Tibial nerve (tissue), 4 donors: ENCODE measurements around the gene TSEN54. TPM values are rescaled to one million over a fixed set of nuclear protein-coding genes. Genes with fewer than 3 reads are reported as not detected.
A peak's percentile ranks its signal among the peaks of the same experiment; 100 is the strongest.

Source experiments
- DNase-seq, 2 donors: peaks; one replicate each; pipeline ENCODE4 v3.0.0-alpha.2; 2019; ENCODE audit warnings: low spot score in 2 of 2
- H3K27ac ChIP-seq, 4 donors: fragments of 200-600 bp; sonication (generic) in 3 of 4; one replicate each; pipeline ENCODE4 v1.5.1; 2017 to 2019; ENCODE audit warnings: mild to moderate bottlenecking in 1 of 4
- H3K27me3 ChIP-seq, 2 donors: fragments of 200-600 bp; sonication (generic) in 1 of 2; one replicate each; pipeline versions ENCODE4 v1.5.1 to v1.6.0; 2017 to 2019
- H3K36me3 ChIP-seq, 3 donors: fragments of 200-600 bp; sonication (generic); one replicate each; pipeline ENCODE4 v1.5.1; 2018 to 2019
- H3K4me1 ChIP-seq, 4 donors: fragments of 200-600 bp; sonication (generic) in 3 of 4; one replicate each; pipeline ENCODE4 v1.5.1; 2017 to 2019
- H3K4me3 ChIP-seq, 4 donors: fragments of 200-600 bp; sonication (generic) in 3 of 4; one replicate each; pipeline ENCODE4 v1.5.1; 2017 to 2019; ENCODE audit warnings: mild to moderate bottlenecking in 1 of 4, moderate library complexity in 1 of 4
- H3K9me3 ChIP-seq, 4 donors: fragments of 200-600 bp; sonication (generic) in 3 of 4; one replicate each; pipeline ENCODE4 v1.5.1; 2017 to 2019
- EP300 ChIP-seq, 2 donors: sonication (generic); formaldehyde crosslinking; IDR thresholded peaks; one replicate each; pipeline ENCODE4 v1.6.1; 2017; ENCODE audit warnings: antibody characterized with exemption in 2 of 2, mild to moderate bottlenecking in 1 of 2
- POLR2A ChIP-seq, 2 donors: fragments of 450-650 bp; IDR thresholded peaks; one replicate each; pipeline ENCODE4 v1.6.1; 2017; ENCODE audit warnings: antibody characterized with exemption in 2 of 2, mild to moderate bottlenecking in 2 of 2, moderate library complexity in 2 of 2
- WGBS, 2 donors: methylation state at CpG; one replicate each; pipeline ENCODE4 v1.1.5; 2018; 5-methylcytosine and 5-hydroxymethylcytosine counted together
- total RNA-seq, 4 donors: library from RNA; depleted of rRNA; stranded (reverse); fragments of >200 nt; gene quantifications; one replicate each; pipeline ENCODE4 v1.1.0, GENCODE V29; 2016
- TF ChIP-seq, protein P1 (sequence below), 5 experiments: fragments of 200-600 bp in 3 of 5; fragments of 450-650 bp in 2 of 5; sonication (generic) in 3 of 5; IDR thresholded peaks; one replicate each; pipeline ENCODE4 v1.5.1; 2016 to 2019; ENCODE audit warnings: antibody characterized with exemption in 5 of 5, mild to moderate bottlenecking in 3 of 5, moderate library complexity in 2 of 5

TSEN54 gene
- total RNA-seq, 4 donors from 2014 or later, result 43.3 to 84.6 (median 53.0) TPM

GRCh38 chr17:75494326-75494877, 21.9 kb upstream of the TSEN54 start:
- 83 to 88% methylated on average over 14 of the region's 14 CpGs for WGBS, 2 donors
- Histone ChIP-seq H3K9me3 (no peaks in the 10 kb centered on the region), H3K27ac (no peak overlapping the region), H3K27me3 (no peaks in the 10 kb centered on the region), H3K4me3 (no peak overlapping the region), H3K36me3 (peaks cover 0 to 94% (median 23%) of the 10 kb centered on the region in 3 donors), H3K4me1 (peaks cover 0 to 36% (median 7%) of the 10 kb centered on the region in 4 donors)
- no peak for DNase-seq
- TF ChIP-seq POLR2A (IDR thresholded peaks at IDR 0.05) (no peak), EP300 (IDR thresholded peaks at IDR 0.05) (no peak)
- TF ChIP-seq, protein P1, sequence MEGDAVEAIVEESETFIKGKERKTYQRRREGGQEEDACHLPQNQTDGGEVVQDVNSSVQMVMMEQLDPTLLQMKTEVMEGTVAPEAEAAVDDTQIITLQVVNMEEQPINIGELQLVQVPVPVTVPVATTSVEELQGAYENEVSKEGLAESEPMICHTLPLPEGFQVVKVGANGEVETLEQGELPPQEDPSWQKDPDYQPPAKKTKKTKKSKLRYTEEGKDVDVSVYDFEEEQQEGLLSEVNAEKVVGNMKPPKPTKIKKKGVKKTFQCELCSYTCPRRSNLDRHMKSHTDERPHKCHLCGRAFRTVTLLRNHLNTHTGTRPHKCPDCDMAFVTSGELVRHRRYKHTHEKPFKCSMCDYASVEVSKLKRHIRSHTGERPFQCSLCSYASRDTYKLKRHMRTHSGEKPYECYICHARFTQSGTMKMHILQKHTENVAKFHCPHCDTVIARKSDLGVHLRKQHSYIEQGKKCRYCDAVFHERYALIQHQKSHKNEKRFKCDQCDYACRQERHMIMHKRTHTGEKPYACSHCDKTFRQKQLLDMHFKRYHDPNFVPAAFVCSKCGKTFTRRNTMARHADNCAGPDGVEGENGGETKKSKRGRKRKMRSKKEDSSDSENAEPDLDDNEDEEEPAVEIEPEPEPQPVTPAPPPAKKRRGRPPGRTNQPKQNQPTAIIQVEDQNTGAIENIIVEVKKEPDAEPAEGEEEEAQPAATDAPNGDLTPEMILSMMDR (IDR thresholded peaks at IDR 0.05), result no peak

DNA sequence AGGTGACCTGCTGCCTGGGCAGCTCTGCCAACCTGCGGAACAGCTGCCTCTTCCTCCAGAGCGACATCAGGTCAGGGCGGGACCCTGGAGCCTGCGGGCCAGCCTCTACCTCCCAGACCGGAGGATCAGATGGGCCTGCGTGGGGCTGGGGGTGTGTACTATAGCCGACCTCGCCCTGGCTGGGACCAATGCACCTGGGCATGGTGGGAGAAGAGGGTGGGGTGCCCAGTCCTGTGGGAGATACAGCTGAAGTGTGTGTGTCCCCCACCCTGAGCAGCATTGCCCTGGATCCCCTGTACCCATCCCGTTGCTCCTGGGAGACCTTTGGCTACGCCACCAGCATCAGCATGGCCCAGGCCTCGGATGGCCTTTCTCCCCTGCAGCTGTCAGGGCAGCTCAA, 20.3 kb upstream of the TSEN54 start:
- no peak overlapping the region for H3K27ac ChIP-seq
- no peak for DNase-seq
- H3K4me3 ChIP-seq, result no peak overlapping the region
- H3K27me3 ChIP-seq, result no peaks in the 10 kb centered on the region
- H3K4me1 ChIP-seq, result peaks cover 0 to 36% (median 4%) of the 10 kb centered on the region in 4 donors
- TF ChIP-seq, protein P1 (IDR thresholded peaks at IDR 0.05), result no peak
- TF ChIP-seq EP300 (IDR thresholded peaks at IDR 0.05) (no peak), POLR2A (IDR thresholded peaks at IDR 0.05) (no peak)
- WGBS, 2 donors, result 90 to 92% methylated on average over 7 to 8 of the region's 11 CpGs
- H3K9me3 ChIP-seq, result no peaks in the 10 kb centered on the region
- H3K36me3 ChIP-seq, result peaks cover 0 to 98% (median 27%) of the 10 kb centered on the region in 3 donors

- H3K9me3 ChIP-seq, result no peaks in the 10 kb centered on the region
- peaks cover 0 to 49% (median 16%) of the 10 kb centered on the region in 4 donors for H3K4me1 ChIP-seq
- WGBS, 2 donors, result 61 to 65% methylated on average over 21 of the region's 21 CpGs
- no peak for DNase-seq
- no peak overlapping the region for H3K4me3 ChIP-seq
- TF ChIP-seq, protein P1 (IDR thresholded peaks at IDR 0.05), result no peak
- TF ChIP-seq EP300 (IDR thresholded peaks at IDR 0.05) (no peak), POLR2A (IDR thresholded peaks at IDR 0.05) (no peak)
- H3K36me3 ChIP-seq, result peaks cover 0 to 90% (median 23%) of the 10 kb centered on the region in 3 donors
- peak overlapping the region in 2 of 4 donors; percentile 90 to 96 for H3K27ac ChIP-seq
- no peaks in the 10 kb centered on the region for H3K27me3 ChIP-seq
Observed at GRCh38 chr17:75498039-75498725, 18.1 kb upstream of the TSEN54 start.

DNA sequence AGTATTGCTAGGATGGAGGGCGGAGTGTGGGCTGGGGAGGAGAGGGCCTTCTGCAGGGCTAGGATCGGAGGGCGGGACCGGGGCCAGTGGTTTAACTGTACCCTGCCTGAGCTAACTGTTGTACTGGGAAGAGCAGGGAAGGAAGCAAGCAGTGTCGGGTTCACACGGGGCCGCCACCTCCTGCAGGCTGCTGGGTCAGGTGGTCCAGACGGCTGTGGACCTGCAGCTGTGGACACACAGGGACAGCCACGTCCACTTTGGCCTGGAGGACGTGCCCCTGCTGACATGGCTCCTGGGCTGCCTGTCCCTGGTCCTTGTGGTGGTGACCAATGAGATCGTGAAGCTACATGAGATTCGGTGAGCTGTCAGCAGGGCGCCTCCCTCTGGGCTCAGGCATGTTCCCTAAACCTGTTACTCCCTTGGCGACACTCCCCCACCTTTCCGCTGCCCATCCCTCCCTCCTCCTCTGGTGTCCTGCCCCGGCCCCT, 17.6 kb upstream of the TSEN54 start:
- Histone ChIP-seq H3K4me1 (peaks cover 0 to 52% (median 16%) of the 10 kb centered on the region in 4 donors), H3K27me3 (no peaks in the 10 kb centered on the region), H3K4me3 (no peak overlapping the region), H3K9me3 (no peaks in the 10 kb centered on the region), H3K36me3 (peaks cover 0 to 90% (median 17%) of the 10 kb centered on the region in 3 donors), H3K27ac (peak overlapping the region in 2 of 4 donors; percentile 90 to 96)
- 49 to 55% methylated on average over 14 to 16 of the region's 16 CpGs for WGBS, 2 donors
- no peak for DNase-seq
- TF ChIP-seq EP300 (IDR thresholded peaks at IDR 0.05) (no peak), POLR2A (IDR thresholded peaks at IDR 0.05) (no peak)
- TF ChIP-seq, protein P1 (IDR thresholded peaks at IDR 0.05), result no peak
